Iris pigment epithelial cell (primary cell): Measurements from ENCODE around the gene DDX49.
"Not testable (repeated sequence)": the region's sequence is repeated elsewhere in the genome, so short reads cannot be mapped to it uniquely, and the experiment has no call there.

Source experiments
- DNase-seq: peaks from one replicate; pipeline ENCODE4 v3.0.0-alpha.2; 2011; ENCODE audit warnings: low read depth

DDX49 gene

DNA sequence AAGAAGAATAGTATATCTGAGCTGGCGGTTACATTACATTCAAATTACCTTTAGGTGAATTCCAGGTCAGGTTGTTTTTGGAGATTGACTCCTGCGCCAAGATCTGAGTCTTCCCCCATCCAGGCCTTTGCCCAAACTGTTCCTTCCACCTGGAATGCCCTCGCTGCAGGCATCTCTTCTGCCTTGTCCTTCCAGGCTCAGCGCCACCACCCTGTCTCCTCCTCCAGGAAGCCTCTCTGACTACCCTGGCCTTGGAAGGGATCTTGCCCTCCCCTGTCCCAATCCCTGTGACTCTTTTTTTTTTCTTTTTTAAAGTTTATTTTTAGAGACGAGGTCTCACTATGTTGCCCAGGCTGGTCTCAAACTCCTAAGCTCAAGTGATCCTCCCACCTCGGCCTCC is 23.2 kb downstream of the DDX49 start:
- DNase-seq, result no peak

GRCh38 chr19:18943465-18943864 is 23.9 kb downstream of the DDX49 start:
- DNase-seq, result no peak

- no peak for DNase-seq
Observed at GRCh38 chr19:18945297-18945696, 25.8 kb downstream of the DDX49 start.

DNA sequence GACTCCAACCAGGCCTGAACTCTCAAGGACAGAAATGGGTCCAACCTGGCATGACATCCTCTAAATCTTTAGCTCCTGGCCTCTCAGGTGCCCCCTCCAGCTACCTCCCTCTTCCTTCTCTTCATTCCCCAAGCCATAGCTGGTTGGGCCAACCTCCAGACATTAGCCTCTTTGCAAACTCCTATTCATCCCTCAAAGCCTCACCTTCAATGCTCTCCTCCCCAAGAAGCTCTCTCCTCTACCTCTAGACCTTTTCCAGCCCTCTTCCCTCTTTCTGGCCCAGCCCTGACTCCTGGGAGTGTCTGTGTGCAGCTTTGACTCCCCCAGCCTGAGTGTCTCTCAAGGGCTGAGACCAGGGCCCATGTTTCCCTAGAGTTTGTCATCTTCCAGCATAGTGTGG is 26.8 kb downstream of the DDX49 start:
- DNase-seq, result no peak

- no peak for DNase-seq
Observed at GRCh38 chr19:18946918-18947317, 27.4 kb downstream of the DDX49 start.

DNA sequence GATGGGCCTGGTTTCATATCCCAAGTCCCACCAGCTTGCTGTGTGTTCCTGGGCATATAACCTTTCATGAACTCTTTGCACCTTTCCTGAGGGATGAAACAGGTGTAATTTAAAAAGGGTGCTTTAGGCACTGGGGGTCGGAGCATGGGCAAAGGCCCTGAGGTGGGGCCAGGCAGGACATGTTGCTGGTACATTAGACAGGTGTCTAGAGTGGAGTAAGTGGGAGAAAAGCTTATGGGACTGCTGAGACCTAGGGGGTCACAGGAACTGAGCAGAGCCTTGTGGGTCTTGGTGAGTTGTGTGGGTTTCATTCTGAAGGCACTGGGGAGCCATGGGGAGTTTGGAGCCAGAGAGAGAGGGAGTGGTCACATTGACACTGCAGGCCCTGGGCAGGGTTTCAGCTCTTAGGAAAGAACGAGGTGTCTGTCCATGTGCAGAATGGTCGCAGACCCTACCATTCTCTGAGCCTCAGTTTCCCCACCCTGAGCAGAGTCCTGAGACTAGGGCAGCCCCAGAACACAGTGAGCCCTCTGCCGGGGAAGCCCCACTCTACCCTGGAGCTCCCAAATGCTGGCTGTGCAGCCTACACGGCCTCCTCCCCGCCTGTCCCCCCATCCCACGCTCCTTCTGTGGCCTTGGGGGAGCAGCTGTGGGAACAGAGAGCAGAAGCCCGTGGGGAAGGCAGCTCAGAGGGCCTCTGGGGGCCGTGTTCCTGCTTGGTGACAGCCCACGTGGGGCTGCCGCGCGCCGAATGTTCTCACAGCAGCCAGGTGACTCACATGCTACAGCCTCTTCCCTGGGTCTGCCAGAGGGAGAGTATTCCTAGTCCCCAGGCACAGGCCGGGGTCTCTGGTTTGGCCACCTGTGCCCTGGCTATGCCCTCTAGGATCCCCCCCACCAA is 28.8 kb downstream of the DDX49 start:
- DNase-seq, result no peak

- DNase-seq, result no peak
Observed at GRCh38 chr19:18948976-18949356, 29.5 kb downstream of the DDX49 start.

DNA sequence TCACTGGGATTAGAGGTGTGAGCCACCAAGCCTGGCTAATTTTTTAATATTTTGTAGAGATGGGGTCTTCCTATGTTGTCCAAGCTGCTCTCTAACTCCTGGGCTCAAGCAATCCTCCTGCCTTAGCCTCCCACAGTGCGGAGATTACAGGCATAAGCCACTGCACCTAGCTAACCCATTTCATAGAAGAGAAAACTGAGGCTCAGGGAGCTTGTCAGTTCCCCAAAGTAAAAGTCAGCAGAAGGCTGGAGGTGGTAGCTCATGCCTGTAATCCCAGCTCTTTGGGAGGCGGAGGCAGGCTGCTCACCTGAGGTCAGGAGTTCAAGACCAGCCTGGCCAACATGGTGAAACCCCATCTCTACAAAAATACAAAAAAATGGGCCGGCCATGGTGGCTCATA is 30.3 kb downstream of the DDX49 start:
- no peak for DNase-seq

DNA sequence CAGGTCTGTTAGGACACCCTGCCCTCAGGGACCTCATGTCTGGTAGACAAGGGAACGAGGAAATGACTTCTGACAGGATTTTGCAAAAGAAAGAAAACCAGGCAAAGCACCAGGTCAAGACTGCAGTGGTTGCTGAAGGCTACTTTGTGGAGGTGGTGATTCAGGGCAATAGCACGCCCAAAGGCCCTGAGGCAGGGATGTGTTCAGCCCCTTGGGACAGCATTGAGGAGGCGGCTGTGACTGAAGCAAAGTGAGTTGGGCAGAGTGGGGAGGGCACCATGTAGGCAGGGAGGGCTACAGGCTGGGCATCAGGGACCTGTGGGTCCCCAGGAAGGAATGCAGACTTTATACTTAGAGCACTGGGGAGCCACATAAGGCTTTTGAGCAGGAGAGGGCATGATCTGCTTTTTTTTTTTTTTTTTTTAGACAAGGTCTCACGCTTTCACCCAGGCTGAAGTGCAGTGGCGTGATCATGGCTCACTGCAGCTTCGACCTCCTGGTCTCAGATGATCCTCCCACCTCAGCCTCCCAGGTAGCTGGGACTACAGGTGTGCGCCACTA is 32.3 kb downstream of the DDX49 start:
- peak; percentile 17 for DNase-seq

DNA sequence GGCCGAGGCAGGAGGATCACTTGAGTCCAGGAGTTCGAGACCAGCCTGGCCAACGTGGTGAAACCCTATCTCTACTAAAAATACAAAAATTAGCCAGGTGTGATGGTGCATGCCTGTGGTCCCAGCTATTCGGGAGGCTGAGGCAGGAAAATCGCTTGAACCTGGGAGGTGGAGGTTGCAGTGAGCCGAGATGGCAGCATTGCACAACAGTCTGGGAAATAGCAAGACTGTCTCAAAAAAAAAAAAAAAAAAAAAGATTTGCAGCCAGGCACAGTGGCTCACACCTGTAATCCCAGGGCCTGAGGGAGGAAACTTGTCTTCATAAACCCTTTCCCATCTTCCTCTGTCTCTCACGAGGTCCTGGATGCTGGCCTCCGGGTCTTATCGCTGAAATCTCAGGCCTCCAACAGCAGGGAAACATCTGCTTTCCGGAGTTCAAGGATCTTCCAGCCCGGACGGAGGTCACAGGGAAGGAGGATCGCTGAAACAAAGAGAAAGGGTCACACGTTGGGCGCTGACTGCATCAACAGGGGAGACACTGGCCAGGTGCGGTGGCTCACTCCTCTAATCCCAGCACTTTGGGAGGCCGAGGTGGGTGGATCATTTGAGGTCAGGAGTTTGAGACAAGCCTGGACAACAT is 33.0 kb downstream of the DDX49 start:
- DNase-seq, result not testable (repeated sequence)

DNA sequence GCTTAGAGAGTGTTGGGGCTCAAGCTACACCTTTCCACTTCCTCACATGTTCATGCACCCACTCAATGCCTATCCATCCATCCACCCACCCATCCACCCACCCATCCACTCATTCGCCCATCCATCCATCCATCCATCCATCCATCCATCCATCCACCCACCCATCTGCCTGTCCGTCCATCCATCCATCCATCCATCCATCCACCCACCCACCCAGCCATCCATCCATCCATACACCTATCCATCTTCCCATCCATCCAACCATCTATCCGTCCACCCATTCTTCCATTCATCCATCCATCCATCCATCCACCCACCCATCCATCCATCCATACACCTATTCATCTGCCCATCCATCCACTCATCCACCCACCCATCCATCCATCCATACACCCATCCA is 34.6 kb downstream of the DDX49 start:
- DNase-seq, result no peak

DNA sequence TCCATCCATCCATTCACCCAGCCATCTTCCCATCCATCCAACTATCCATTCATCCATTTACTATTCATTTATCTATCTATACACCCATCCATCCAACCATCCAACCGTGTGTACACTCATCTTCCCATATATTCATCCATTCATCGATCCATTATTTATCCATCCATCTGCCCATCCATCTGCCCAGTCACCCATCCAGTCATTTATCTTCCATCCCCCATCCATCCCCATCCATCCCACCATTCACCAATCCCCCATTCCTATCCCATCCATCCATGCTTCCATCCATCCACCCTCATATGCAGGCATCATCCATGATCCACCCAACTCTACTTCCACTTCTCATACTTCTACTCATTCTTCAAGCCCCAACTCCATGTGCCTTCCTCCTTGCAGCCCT is 35.5 kb downstream of the DDX49 start:
- DNase-seq, result no peak

GRCh38 chr19:18960370-18960769 is 40.9 kb downstream of the DDX49 start:
- no peak for DNase-seq

DNA sequence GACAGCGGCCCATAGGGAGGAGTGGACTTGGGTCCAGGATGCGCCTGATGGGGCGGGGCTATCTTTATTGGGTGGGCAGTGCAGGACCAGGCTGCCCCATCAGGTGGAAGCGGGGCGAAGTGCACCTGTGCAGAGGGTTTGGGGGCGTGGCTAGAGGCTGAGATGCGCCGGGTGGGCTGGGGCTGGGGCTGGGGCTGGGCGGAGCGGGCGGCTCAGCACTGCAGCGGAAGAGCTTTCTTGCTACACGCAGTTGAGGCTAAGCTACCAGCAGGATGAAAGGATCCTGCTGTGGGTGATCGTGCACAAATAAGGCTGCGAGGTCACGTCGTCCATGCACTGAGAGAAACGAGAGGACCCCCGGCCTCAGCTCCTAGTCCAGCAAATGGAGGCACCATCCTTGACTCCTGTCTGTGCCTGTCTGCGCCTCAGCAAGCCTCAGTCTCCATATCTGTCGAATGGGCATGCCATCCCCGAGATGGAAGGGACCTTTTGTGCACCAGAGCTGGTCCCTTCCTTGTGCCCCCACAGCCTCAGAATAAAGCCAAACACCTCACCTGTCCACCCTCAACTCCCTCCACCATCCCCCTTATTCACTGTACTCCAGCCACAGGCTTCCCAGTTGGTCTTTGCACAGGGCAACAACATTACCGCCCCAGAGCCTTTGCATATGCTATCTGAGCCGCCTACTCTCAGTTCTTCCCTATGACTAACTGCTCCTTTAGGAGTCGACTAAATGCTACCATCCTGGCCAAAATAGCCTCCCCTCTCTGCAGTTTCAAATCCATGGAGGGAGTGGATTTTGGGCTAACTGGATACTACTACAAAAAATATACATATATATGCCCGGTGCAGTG is 42.5 kb downstream of the DDX49 start:
- no peak for DNase-seq

DNA sequence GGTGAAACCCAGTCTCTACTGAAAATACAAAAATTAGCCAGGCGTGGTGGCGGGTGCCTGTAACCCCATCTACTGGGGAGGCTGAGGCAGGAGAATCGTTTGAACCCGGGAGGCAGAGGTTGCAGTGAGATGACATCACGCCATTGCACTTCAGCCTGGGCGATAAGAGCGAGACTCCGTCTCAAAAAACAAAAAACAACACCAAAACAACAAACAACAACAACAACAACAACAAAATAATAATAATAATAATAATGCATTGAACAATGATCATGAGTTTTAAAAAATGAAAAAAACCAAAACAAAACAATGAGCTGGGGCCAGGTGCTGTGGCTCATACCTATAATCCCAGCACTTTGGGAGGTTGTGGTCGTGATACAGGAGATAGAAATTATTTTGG is 44.6 kb downstream of the DDX49 start:
- no peak for DNase-seq

GRCh38 chr19:18966307-18966706 is 46.8 kb downstream of the DDX49 start:
- DNase-seq, result no peak

DNA sequence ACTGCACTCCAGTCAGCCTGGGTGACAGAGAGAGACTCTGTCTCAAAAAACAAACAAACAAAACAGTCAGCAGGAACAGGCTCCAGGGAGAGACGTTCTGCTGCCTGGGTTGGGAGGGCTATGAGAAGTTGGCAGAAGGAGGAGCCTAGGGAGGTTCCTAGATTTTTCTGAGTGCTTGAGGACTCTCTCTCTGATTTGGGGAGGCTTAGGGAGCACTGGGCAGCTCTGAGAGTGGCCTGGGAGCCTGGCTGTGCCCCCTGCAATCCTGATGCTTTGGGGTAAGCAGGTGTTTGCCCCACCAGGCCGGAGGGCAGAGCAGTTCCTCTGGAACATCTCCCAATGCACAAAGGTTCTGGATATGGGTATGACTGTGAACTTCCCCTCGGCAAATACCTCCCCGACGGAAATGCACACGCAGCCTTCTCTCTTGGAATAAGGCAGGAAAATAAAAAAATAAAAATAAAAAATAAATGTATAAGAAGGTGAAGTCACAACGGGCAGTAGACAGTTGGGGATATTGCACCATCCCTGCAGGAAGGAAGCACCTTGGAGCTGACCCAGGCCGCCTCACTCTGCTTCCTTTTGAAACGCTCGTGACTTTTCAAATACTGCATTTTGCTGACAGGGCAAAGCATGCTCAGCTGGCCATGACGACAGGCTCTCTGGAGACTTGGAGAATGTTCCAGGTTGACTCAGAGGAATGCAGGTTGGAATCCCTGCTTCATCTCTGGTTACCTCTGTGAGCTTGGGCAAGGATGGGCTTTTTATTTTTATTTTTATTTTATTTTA is 48.0 kb downstream of the DDX49 start:
- DNase-seq, result peak; percentile 56

DNA sequence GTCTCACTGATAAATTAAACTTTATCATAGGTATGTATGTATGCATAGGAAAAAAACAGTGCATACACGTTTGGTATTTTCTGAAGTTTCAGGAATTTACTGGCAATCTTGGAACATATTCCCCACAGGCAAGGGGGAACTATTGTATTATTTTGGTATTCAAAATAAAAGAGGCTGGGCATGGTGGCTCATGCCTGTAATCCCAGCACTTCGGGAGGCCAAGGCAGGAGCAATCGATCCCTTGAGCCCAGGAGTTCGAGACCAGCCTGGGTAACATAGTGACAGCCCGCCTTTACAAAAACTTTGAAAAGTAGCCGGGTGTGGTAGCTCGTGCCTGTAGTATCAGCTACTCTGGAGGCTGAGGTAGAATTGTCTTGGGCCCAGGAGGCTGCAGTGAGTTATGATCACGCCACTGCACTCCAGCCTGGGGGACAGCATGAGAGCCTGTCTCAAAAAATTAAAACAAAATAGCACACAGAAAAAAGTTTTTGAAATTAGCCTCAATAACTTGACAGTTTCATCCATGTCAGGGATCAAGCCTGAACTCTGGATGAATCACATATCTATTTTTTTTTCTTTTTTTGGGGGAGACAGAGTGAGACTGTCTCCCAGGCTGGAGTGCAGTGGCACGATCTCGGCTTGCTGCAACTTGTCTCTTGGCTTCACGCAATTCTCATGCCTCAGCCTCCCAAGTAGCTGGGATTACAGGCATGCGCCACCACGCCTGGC is 50.6 kb downstream of the DDX49 start:
- no peak for DNase-seq

- DNase-seq, result peak; percentile 42
Observed at GRCh38 chr19:18972301-18972811, 52.8 kb downstream of the DDX49 start.

- DNase-seq, result no peak
Observed at GRCh38 chr19:18972851-18973250, 53.3 kb downstream of the DDX49 start.

DNA sequence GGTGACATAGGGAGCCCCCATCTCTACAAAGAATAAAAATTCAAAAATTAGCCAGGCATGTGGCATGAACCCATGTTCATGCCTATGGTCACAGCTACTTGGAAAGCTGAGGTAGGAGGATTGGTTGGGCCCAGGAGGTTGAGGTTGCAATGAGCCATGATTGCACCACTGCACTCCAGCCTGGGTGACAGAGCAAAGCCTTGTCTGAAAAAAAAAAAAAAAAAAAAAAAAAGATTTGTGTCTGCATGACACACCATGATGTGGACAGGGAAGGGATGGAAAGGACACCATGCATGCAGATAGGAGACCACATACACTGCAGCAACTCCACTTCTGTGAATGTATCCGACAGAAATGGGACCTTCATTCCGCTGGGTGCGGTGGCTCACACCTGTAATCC is 55.5 kb downstream of the DDX49 start:
- DNase-seq, result no peak
